ENCODE data around the gene WDR91.

WDR91 gene

GRCh38 chr7:135224027-135224426, 12.7 kb upstream of the WDR91 start:
- H3K4me2 ChIP-seq (ENCODE audit: insufficient read depth, low read length): no peak overlapping the region
- no peak overlapping the region for H3K4me3 ChIP-seq (ENCODE audit: low read depth in 1 of 2, low read length in 2 of 2)
- H3K79me2 ChIP-seq (ENCODE audit: insufficient read depth, low read length): no peaks in the 10 kb centered on the region
- TF ChIP-seq CTCF (IDR thresholded peaks at IDR 0.05; ENCODE audit: borderline replicate concordance, extremely low read depth, low read length, poor library complexity, severe bottlenecking) (no peak), EZH2 (IDR thresholded peaks at IDR 0.05; ENCODE audit: borderline replicate concordance, low read depth, low read length, severe bottlenecking) (no peak)
- H3K4me1 ChIP-seq (ENCODE audit: insufficient read depth, low read length): no peaks in the 10 kb centered on the region
- no peaks in the 10 kb centered on the region for H4K20me1 ChIP-seq (ENCODE audit: insufficient read depth, low read length)
- ATAC-seq (ENCODE audit: insufficient read depth, low read depth) (no peak), DNase-seq (no peak)
- H3K36me3 ChIP-seq (ENCODE audit: insufficient read depth, low read length): no peaks in the 10 kb centered on the region
- no peak overlapping the region for H3K9ac ChIP-seq (ENCODE audit: low read depth, low read length)
- peaks cover 2% of the 10 kb centered on the region for H3K27me3 ChIP-seq (ENCODE audit: insufficient read depth, low read length, poor library complexity)
- H3K27ac ChIP-seq (ENCODE audit: low read length): no peak overlapping the region
- H3K9me3 ChIP-seq (ENCODE audit: insufficient read depth, low read length, severe bottlenecking): no peaks in the 10 kb centered on the region
- H2AFZ ChIP-seq (ENCODE audit: low read depth, low read length): no peak overlapping the region

GRCh38 chr7:135217645-135218509, 6.6 kb upstream of the WDR91 start:
- no peaks in the 10 kb centered on the region for H4K20me1 ChIP-seq (ENCODE audit: insufficient read depth, low read length)
- DNase-seq: no peak
- TF ChIP-seq EZH2 (IDR thresholded peaks at IDR 0.05; ENCODE audit: borderline replicate concordance, low read depth, low read length, severe bottlenecking): no peak
- no peak for TF ChIP-seq CTCF (IDR thresholded peaks at IDR 0.05; ENCODE audit: borderline replicate concordance, extremely low read depth, low read length, poor library complexity, severe bottlenecking)
- H2AFZ ChIP-seq (ENCODE audit: low read depth, low read length): no peak overlapping the region
- H3K79me2 ChIP-seq (ENCODE audit: insufficient read depth, low read length): no peaks in the 10 kb centered on the region
- H3K4me1 ChIP-seq (ENCODE audit: insufficient read depth, low read length): no peaks in the 10 kb centered on the region
- H3K9me3 ChIP-seq (ENCODE audit: insufficient read depth, low read length, severe bottlenecking): no peaks in the 10 kb centered on the region
- no peak overlapping the region for H3K4me3 ChIP-seq (ENCODE audit: low read depth in 1 of 2, low read length in 2 of 2)
- no peaks in the 10 kb centered on the region for H3K36me3 ChIP-seq (ENCODE audit: insufficient read depth, low read length)
- H3K27ac ChIP-seq (ENCODE audit: low read length): no peak overlapping the region
- ATAC-seq (ENCODE audit: insufficient read depth, low read depth): no peak
- H3K4me2 ChIP-seq (ENCODE audit: insufficient read depth, low read length): no peak overlapping the region
- no peaks in the 10 kb centered on the region for H3K27me3 ChIP-seq (ENCODE audit: insufficient read depth, low read length, poor library complexity)
- no peak overlapping the region for H3K9ac ChIP-seq (ENCODE audit: low read depth, low read length)

GRCh38 chr7:135215698-135216097, 4.4 kb upstream of the WDR91 start:
- H3K4me2 ChIP-seq (ENCODE audit: insufficient read depth, low read length): no peak overlapping the region
- no peak overlapping the region for H3K4me3 ChIP-seq (ENCODE audit: low read depth in 1 of 2, low read length in 2 of 2)
- H3K27ac ChIP-seq (ENCODE audit: low read length): no peak overlapping the region
- H3K36me3 ChIP-seq (ENCODE audit: insufficient read depth, low read length): no peaks in the 10 kb centered on the region
- DNase-seq (no peak), ATAC-seq (ENCODE audit: insufficient read depth, low read depth) (no peak)
- H3K9ac ChIP-seq (ENCODE audit: low read depth, low read length): no peak overlapping the region
- no peaks in the 10 kb centered on the region for H3K9me3 ChIP-seq (ENCODE audit: insufficient read depth, low read length, severe bottlenecking)
- H4K20me1 ChIP-seq (ENCODE audit: insufficient read depth, low read length): no peaks in the 10 kb centered on the region
- H3K27me3 ChIP-seq (ENCODE audit: insufficient read depth, low read length, poor library complexity): no peaks in the 10 kb centered on the region
- no peak for TF ChIP-seq CTCF (IDR thresholded peaks at IDR 0.05; ENCODE audit: borderline replicate concordance, extremely low read depth, low read length, poor library complexity, severe bottlenecking)
- no peak for TF ChIP-seq EZH2 (IDR thresholded peaks at IDR 0.05; ENCODE audit: borderline replicate concordance, low read depth, low read length, severe bottlenecking)
- no peaks in the 10 kb centered on the region for H3K79me2 ChIP-seq (ENCODE audit: insufficient read depth, low read length)
- no peak overlapping the region for H2AFZ ChIP-seq (ENCODE audit: low read depth, low read length)
- H3K4me1 ChIP-seq (ENCODE audit: insufficient read depth, low read length): peaks cover 9% of the 10 kb centered on the region
